Measurements from ENCODE around the gene SLC4A5. TPM values are rescaled to one million over a fixed set of nuclear protein-coding genes. Genes with fewer than 3 reads are reported as not detected.

SLC4A5 gene
- total and polyA plus RNA-seq, 2 of the 8 experiments (the other 6 are each of a cell fraction or from before 2014, with no cell fraction given): 0.42 to 0.52 TPM

DNA sequence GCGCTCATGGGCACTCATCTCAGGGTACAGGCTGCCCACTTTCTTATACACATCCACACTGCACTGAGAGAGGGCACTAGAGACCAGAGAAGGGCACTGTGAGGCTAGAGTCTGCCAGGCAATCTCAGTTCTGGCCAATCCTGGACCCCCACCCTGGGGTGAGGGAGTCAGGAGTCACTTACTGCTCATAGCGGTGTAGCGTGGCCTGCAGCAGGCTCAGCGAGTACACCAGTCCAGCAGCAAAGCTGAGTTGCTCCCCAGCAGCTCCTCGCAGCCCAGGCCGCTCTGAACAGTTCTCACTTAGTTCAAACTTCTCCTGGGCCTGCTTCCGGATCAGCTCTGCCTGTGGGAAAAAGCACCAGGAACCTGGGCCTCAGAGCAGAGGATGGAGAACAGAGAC, 24.6 kb upstream of the SLC4A5 start (continued):
- TF ChIP-seq CHD7 (IDR thresholded peaks at IDR 0.05; ENCODE audit: insufficient replicate concordance, low read length) (no peak), CREB1 (IDR thresholded peaks at IDR 0.05) (no peak), GABPA (IDR thresholded peaks at IDR 0.05; ENCODE audit: borderline replicate concordance, insufficient read depth, low read length) (no peak), RBBP5 (IDR thresholded peaks at IDR 0.05; ENCODE audit: borderline replicate concordance, low read depth, low read length) (no peak), KDM1A (IDR thresholded peaks at IDR 0.05; ENCODE audit: borderline replicate concordance, low read length) (no peak), CTBP2 (IDR thresholded peaks at IDR 0.05; ENCODE audit: borderline replicate concordance, insufficient read depth, insufficient read length, low read length) (no peak), TEAD4 (IDR thresholded peaks at IDR 0.05; ENCODE audit: low read depth, low read length) (no peak), SP4 (IDR thresholded peaks at IDR 0.05; ENCODE audit: low read length) (no peak), SIX5 (IDR thresholded peaks at IDR 0.05; ENCODE audit: low read depth, low read length) (no peak), POU5F1 (IDR thresholded peaks at IDR 0.05; ENCODE audit: low read depth, low read length) (no peak), BRCA1 (IDR thresholded peaks at IDR 0.05; ENCODE audit: low read depth, low read length) (no peak)
- TF ChIP-seq, protein P1, sequence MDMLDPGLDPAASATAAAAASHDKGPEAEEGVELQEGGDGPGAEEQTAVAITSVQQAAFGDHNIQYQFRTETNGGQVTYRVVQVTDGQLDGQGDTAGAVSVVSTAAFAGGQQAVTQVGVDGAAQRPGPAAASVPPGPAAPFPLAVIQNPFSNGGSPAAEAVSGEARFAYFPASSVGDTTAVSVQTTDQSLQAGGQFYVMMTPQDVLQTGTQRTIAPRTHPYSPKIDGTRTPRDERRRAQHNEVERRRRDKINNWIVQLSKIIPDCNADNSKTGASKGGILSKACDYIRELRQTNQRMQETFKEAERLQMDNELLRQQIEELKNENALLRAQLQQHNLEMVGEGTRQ (IDR thresholded peaks at IDR 0.05; ENCODE audit: low read length): no peak

Data from H1 (cell line).